Esophagus muscularis mucosa (tissue), 4 donors: ENCODE data around the gene TNP2.

Experiments
- EP300 ChIP-seq: sonication (generic); formaldehyde crosslinking; IDR thresholded peaks from one replicate; pipeline ENCODE4 v1.6.1; 2017; ENCODE audit warnings: antibody characterized with exemption
- POLR2A ChIP-seq: fragments of 450-650 bp; IDR thresholded peaks from one replicate; pipeline ENCODE4 v1.6.1; 2017; ENCODE audit warnings: antibody characterized with exemption, moderate library complexity, mild to moderate bottlenecking, low read depth
- POLR2AphosphoS5 ChIP-seq, 2 donors: sonication (generic); formaldehyde crosslinking; IDR thresholded peaks; one replicate each; pipeline ENCODE4 v1.6.1; 2017; ENCODE audit warnings: antibody characterized with exemption in 2 of 2
- TF ChIP-seq, protein P1 (sequence below), 3 experiments: fragments of 200-600 bp in 2 of 3; fragments of 450-650 bp in 1 of 3; sonication (generic) in 2 of 3; IDR thresholded peaks; one replicate each; pipeline ENCODE4 v1.5.1; 2017 to 2019; ENCODE audit warnings: antibody characterized with exemption in 3 of 3, mild to moderate bottlenecking in 2 of 3, moderate library complexity in 1 of 3

GRCh38 chr16:11272921-11273720, 4.0 kb upstream of the TNP2 start, which contains the start of gene PRM3:
- TF ChIP-seq, protein P1, sequence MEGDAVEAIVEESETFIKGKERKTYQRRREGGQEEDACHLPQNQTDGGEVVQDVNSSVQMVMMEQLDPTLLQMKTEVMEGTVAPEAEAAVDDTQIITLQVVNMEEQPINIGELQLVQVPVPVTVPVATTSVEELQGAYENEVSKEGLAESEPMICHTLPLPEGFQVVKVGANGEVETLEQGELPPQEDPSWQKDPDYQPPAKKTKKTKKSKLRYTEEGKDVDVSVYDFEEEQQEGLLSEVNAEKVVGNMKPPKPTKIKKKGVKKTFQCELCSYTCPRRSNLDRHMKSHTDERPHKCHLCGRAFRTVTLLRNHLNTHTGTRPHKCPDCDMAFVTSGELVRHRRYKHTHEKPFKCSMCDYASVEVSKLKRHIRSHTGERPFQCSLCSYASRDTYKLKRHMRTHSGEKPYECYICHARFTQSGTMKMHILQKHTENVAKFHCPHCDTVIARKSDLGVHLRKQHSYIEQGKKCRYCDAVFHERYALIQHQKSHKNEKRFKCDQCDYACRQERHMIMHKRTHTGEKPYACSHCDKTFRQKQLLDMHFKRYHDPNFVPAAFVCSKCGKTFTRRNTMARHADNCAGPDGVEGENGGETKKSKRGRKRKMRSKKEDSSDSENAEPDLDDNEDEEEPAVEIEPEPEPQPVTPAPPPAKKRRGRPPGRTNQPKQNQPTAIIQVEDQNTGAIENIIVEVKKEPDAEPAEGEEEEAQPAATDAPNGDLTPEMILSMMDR (IDR thresholded peaks at IDR 0.05), result no peak
- TF ChIP-seq POLR2AphosphoS5 (IDR thresholded peaks at IDR 0.05) (no peak), POLR2A (no peak), EP300 (no peak)
